ENCODE data around the gene LHX4.

Gene LHX4

DNA sequence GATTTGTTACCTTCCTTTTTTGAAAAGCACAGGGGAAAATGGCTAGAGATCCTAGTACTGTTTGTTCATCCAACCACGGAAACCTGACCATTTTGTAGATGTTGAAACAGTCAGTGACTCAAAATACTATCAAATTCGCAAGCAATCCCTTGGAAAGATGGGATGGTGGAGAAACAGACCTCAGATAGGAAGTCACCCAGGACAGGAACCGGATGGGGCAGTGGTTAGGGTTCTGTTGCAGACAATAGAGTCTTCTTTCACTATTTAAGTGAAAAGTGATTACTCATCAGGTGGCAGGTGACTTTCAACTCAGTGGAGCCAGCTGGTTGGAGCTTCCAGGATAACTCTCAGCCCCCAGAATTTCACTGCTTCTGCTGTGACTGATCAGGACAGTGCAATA is 17.0 kb downstream of the LHX4 start:
- DNase-seq: no peak

DNA sequence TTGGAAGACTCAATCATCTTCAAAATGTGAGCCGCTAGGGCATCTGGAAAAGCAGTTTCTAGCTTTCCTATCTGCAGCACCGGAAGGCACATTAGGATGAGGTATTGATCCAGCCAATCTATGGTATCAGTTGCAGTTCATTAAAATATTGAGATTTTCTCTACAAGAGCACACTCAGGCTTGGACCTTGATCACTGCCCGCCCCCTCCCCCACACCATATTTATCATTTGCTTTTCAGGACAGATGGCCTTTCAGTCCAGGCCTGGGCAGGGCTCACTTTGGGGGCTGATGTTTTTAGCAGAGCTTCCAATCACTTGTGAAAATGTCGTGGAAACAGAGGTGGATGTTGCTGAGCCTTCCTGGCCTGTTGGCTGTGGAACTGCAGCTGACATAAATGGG is 17.5 kb downstream of the LHX4 start:
- DNase-seq: no peak

DNA sequence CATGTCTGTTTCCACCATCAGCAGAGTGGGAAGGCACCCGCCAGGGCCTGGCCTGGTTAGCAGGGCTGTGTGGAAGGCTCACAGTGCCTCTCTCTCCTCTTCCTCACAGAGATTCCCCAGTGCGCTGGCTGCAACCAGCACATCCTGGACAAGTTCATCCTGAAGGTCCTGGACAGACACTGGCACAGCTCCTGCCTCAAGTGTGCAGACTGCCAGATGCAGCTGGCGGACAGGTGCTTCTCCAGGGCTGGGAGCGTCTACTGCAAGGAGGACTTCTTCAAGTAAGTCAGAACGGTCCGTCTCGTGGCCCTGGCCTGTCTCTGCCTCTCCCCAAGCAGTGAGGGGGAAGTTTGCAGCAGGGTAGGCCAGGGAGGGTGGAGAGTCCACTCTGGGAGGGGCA is 18.1 kb downstream of the LHX4 start:
- DNase-seq: no peak

DNA sequence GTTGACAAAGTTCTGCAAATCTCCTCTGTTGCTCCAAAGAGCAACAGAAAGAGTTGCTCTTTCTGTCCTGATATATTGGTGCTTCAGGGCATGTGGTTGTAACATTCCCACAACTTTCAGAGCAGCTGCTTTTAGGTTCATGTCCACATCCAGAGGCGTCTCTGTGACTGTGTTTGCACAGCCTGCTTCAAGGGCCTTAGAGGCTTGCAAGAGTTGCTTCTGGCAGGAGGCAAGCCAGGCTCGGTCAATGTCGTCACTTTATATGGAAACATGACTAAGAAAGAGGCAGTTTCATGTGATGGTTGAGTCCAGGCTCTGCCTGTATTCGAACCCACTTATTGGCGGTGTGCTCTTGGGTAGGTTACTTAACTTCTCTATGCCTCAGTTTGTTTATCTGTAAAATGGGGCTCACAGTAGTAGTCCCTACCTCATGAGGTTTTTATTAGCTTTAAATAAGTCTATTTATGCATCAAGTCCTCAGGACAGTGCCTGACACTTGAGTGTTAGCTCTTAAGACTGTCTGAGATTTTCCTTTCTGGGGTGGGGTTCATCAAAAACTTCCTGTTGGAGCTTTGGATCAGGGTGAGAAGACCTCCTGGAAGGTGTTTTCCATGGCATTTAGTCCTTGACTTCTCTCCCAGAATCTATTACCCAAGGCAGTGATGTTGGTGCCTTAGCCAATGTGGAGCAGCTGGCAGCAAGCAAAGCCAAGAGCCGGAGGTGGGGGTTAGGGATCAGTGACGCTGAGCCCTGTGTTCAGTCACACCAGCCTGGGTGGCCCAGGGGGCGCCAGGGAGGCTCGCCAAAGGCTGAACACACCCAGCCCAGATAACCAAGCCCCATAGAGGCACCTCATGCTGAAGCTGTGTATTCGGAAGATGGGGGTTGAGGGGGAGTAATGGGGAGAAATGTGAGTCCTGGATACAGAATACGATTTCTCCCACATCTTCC is 18.9 kb downstream of the LHX4 start:
- DNase-seq: no peak

DNA sequence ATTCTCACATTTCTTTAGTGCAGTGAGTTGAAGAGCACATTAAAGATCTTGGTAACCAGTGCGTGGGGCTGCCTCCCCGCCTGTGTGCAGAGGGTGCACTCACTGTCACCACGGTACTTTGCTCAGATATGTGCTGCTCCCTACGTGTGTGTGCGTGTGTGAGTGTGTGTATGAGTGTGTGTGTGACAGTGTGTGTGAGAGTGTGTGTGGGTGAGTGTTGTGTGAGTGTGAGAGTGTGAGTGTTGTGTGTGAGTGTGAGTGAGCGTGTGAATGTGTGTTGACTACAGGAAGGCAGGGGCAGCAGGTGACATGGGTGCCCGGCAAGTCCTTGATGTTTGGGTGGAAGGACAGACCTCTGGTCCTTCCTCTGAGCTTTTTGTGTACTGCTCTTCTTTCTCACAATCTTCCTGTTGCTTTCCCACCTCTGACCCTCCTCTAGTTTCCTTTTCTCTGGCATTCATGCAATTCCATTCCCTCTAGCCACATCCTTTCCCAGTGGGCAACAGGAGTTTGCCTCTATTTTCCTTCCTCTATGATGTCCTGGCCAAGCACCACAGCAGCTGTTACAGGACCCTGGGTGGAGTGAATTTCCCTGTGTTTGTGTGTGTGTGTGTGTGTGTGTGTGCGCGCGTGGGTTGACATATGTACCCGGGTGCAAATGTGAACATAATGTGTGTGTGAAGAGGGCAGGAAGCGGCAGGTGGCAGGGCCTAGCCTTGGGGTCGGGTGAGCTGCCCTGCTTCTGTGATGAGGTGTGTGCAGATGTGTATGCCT is 19.8 kb downstream of the LHX4 start:
- DNase-seq: no peak

DNA sequence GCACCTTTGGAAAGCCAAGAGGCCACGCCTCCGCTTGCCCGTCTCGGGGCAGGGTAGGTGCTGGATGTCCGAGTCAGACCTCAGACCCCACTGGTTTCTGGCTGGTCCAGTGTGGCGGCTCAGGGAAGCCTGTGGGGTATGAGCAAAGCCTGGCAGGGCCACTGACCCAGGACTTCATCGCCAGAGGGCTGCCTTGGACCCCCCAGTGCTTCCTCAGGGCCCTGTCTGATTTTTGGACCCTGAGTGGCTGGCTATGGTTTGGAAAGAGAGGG is 20.4 kb downstream of the LHX4 start:
- no peak for DNase-seq

DNA sequence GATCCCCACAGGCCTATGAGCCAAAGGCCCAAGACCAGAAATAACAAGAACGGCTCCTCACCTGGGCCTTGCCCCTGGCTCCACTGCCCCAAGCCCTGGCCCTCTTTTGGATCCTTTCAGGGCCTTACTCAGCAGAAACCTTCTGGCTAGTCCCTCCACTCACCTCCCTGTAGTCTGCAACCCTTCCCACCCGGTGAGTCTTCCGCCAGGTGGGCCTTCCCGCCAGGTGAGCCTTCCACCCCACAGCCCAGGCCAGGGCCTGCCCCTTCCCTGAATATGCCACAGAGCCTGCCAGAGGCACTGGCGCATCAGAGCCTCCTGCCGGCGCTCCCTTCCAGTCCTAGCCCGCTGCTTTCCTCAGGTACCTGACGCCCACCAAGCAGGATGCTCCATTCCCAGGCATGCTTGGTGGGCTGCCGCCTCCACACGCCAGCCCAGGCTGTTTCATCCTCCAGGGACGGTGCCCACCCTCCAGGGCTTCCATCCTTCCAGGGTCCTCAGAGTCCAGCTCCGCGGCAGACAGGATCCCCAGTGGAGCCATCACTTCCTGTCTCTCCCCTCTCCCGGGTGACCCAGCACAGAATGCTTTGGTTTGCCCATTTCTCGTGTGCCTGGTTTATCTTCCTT is 20.9 kb downstream of the LHX4 start:
- DNase-seq: no peak

DNA sequence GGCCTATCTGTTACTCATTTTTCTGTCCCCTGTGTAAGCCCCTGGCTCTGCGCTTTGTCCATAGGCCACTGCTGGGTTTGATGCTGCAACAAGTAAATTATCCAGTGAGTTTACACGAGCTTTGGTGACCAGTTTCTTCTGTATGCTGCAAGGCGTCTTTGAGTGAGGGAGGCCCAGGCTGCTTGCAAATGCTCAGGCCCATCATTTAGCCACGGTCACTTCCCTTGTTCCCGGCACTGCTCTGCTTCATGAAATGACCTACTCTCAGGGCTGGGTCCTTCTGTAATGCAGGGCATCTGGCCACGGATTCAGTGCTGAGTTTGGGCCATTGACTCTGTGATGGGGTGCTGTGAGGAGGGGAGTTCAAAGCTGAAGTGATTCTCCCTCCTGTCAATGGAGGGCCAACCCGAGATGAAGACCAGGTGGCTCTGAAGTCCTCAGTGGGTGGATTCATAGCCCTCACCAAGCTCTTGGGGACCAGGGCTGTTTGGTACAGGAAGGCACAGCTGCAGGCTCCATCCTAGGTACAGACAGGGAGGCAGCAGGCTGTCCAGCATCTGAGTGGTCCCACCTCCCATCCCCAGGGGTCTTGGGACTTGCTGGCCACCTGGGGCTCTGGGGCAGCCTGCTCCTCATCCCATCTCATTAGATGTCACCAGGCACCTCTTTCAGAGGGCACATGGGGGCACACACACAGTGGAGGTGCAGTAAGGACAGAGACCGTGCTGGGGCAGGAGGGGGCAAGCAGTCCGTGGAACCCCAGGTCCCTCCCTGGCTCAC is 21.7 kb downstream of the LHX4 start:
- no peak for DNase-seq

DNA sequence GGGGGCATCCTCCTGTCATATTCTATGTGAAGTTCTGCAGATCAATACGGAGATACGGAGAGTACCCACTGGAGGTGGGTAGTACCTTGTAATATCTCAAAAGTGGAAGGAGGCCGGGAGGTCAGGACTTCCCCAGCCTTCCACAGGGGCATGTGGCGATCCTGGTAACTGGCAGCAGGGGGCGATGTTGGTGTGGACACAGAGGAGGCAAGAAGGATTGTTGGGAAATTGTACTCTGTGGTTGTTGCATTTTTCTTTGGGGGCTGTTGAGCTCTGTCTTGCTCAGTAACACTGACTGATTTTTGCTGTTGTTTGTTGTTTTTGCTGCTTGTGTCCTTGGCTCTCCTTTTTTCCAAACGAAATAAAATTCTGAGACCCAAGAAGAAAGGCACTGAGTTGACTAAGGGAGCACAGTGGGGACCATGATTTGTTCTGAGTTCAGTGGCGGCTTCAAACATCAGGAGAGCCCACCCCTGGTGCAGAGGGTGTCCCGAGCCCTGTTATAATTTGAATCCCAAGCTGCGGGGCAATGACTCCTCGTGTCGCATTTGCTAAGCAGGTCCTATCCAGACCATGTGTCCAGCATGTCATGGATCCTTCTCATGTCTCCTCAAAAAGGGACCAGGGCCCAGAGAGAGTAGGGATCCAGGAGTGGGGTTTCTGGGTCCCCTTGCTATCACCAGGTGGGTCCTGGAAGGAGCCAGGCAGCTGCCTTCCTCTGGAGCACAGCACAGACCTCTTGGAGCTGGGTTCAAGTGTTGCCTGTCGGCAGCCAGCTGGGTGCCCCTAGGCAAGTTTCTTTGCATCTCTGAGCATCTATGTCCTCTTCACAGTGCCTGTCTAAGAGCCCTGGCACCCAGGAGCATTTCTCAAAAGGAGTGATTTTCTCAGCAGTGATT is 22.8 kb downstream of the LHX4 start:
- DNase-seq: peak; percentile 30 to 52

DNA sequence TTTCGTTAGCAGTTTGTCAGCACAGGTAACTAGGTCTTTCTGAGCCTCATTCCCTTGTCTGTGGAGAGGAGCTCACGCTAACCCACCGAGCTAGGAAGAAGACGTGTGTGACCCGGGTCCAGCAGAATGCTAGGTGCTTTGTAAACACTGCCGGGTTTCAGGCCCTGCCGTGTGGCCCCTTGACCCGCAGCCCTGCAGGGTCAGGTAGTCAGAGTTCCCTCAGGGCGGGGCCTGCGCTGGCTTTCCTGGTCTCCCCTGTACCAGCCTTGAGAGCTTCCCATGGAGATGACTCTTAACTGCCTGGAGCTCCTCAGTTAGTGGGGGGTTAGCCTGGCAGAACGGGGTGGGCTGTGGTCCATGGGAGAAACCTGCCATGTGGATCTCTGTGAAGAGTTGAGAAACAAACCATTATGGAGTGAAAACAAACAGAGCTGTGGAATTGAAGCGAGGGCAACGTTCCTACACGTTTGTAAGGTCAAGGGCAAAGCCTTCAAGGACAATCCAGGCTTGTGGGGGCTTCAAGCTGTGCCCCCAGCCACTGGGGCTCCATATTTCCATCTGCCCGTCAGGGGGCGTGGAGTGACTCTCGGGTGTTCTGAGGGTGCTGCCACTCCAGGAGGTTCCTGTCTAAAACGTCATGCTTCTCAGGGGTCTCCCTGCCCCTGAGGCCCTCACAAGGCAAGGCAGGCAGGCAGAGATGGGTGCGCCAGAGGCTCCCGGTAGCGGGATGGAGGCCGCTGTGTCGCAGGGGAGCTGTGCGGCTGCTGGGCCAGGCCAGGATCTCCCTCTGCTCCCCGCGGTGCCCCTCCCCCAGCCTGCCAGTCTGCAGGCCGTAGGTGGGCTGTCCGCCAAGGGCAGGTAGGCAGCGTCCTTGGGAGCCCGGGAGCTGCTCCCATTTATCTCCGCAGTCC is 23.8 kb downstream of the LHX4 start:
- DNase-seq: no peak

DNA sequence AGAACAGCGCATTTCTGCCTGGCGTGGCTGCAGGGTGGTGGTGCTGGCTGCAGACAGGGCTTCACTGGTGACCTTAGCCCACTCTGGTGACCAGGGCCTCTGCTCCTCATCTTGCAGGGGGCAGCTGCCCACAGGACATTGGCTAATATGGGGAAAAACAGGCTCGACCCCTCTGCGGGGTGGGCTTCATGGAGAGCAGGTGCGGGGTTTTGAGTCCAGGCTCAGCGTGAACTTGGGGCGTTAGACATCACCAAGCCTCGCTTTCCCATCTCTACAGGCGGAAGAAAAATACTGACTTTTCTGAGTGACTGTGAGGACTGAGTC is 24.4 kb downstream of the LHX4 start:
- DNase-seq: no peak

DNA sequence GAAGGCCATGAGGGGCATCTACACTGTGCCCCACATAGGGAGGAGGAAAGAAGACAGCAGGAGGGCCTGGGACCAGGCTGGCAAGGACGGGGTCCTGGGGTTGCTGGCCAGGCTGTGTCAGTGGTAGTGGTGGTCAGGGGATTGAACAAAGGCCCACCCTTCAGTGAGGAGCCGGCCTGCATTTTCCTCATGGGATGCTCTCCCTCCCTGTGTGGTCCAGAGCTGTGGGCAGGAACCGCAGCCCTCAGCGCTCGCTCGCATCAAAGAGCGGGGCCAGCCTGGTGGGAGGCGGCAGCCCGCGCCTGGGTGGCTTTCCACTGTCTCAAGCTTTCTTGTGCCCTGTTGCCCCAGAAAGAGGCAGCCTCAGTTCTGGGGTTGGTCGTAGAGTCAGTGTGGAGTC is 24.8 kb downstream of the LHX4 start:
- no peak for DNase-seq

DNA sequence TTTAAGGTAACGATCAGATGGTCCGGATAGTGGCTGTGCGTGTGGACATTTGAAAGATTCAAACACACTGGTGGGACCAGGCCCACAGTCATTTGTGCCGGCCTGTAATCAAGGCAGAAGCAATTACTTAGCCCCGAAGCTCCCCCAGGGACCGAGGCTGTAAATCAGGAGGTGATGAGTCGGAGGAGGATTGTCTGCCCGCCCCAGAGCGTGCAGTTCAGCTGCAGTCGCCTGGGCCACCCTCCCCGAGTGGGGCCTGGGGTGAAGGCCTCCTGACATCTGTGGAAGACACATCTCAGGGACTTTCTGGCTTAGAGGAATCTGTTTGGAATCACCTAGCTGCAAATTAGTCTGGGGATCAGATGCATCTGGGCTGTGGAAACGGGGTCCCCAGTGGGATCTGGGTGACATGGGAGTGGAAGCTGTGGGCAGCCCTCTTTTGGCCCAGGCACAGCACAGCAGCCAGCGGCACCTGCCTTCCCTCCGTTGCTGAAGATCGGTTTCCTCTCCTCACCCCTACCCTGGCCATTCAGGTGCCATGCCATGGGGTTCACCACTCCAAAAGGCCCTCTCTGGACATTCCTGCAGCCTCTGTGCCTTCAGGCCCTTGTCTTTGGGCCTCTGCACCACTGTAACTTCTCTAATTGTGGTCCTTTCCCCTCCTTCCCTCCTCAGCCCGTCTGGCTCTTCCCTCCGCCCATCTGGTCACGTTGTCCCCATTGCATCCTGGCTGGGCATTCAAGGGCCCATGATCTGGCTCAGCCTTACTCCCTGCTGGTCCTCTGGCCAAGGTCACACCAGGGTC is 25.7 kb downstream of the LHX4 start:
- DNase-seq: no peak

DNA sequence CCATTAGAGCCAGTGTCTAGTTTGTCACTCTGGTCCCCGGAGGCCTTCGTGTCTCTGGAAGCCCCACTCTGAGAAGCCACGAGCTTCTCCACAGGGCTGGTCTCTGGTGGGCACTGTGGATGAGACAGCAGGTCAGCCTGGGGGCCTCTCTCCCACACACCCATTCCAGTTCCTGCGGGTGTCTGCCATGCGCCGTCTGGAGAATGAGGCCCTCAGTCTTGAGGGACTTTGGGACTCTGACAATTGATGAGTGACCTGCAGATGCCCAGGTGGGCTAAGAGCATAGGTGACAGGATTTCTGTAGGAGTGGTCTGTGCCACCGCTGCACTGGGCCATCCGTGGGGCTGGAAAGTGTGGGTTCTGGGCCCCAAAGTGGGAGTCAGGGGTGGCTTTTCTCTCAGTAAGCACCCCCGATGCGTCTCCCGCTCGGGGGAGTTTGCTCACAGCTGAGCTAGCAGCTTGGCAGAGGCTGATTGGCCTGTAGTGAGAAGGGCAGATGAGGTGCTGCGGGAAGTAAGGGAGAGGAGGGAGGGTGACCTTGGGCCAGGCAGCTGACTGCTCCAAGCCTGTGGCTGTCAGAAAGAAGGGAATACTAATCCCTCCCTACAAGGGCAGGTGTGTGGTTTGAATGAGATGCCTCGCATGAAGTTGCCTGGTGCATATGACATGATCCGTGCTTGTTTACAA is 26.4 kb downstream of the LHX4 start:
- DNase-seq: no peak

DNA sequence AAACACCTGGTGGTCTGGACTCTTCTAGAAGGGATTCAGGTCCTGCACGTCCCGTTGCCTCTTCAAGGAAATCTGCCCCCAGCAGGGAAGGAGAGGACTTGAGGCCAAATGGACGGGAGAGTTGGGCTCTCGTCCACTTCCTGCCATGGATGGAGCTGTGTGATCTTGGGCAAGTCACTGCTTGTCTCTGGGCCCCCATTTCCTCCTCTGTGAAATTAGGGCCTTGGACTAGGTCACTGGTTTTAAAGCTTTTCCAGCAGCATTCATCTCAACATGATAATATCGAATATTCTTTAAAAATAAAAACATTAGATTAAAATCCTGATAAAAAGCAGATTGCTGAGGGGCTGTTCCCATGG is 26.9 kb downstream of the LHX4 start:
- no peak for DNase-seq

DNA sequence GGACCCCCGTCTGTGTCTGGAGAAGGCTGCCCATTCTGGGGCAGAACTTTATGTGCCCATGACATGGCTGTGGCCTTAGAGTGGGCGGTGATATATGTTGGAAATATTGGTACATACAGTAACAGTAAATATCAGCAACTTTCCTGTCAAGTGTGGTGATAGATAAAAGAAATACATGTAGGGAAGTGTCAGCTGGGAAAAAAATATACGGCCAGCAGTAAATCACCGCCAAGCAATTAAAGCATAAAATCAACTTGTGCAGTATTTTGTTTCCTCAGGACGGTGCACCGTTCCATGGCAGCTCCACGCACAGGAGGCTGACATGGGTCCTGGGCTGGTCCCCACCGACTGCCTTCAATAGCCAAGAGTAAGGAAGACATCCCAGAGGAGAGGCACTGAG is 27.4 kb downstream of the LHX4 start:
- no peak for DNase-seq

DNA sequence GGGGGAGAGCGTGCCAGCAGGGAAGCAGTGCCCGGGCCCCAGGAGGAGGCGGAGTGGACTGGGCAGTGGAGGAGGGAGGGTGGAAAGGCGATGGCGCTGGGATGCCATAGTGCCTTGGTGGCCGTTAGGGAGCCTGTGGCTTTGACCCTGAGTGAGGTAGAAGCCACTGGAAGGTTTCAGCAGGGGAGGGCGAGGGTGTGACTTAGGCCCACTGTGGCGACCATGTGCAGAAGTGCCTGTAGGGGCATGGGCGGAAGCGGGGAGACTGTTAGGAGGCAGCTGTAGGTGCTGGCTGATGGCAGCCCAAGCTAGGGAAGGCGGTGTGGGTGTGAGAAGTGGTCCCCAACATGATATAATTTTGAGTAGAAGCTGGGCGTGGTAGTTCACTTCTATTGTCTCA is 28.2 kb downstream of the LHX4 start:
- DNase-seq: no peak

DNA sequence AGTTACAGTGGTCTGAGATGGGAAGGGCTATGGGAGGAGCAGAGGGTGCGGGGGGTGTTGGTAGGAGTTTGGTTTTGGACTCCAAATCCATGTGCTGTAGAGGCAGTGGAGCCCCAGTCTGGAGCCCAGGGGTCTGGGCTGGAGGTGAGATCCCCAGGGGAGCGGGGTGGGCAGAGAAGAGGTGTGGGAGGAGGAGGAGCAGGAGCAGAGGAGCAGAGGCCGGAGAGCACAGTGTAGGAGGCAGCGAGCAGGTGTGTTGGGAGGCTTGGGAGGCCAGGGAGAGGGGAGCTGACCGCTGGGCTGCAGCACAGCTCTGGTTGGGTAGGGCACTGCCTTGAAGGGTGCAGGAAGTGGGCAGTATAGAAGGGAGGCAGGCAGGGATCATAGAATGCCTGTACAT is 28.9 kb downstream of the LHX4 start:
- DNase-seq: no peak

DNA sequence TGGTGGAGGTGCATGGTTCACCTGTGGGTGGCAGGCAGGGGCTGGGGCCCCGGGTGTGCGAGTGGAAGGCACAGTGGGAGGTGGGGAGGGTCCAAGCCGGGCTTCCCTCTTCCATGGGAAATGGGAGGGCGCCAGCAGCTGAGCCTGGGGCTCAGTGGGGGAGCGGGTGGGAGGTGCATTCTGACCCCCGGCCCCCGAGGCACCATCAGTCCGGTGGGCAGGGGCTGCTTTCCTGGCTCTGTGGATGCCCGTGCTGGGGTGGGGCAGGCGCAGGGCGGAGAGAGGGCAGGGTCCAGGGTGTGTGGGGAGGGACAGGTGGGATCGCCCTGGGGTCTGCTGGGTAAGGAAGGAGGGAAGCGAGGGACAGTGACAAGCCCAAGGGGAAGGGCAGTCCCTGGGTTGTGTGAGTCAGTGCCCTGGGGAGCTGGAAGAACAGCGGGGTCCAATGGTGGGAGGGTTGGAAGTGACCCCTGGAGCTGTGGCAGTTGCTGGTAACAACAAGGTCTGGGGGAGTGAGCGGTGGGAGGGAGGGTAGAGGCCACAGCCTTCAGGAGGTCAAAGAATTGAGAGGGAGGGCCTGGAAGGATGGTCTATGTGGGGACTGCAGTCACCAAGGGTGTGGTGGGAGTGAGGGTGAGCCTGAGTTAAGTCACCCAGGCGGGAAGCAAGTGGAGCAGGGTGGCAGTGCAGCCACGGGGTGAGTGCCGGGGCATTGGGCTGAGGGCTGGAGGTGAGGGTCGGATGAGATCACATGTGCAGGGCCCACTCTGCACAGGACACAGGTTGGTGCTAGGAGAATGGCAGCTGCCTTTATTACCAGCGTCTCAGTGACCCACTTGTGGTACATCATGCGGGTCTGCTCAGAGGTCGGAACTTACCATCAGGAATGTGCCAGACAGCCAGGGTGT is 29.6 kb downstream of the LHX4 start:
- DNase-seq: no peak
